Peyer's patch (tissue), 4 donors: ENCODE data around the gene CCDC57. TPM values are rescaled to one million over a fixed set of nuclear protein-coding genes. Genes with fewer than 3 reads are reported as not detected.

ENCODE experiments used
- DNase-seq, 3 donors: peaks; one replicate each; pipeline ENCODE4 v3.0.0-alpha.2; 2017 to 2019
- H3K27ac ChIP-seq, 4 donors: fragments of 200-600 bp; sonication (generic); one replicate each; pipeline ENCODE4 v1.5.1; 2016 to 2019
- H3K27me3 ChIP-seq, 2 donors: fragments of 200-600 bp; sonication (generic); one replicate each; pipeline ENCODE4 v1.5.1; 2019
- H3K36me3 ChIP-seq, 3 donors: fragments of 200-600 bp; sonication (generic); one replicate each; pipeline ENCODE4 v1.5.1; 2016 to 2019
- H3K4me1 ChIP-seq, 4 donors: fragments of 200-600 bp; sonication (generic); one replicate each; pipeline ENCODE4 v1.5.1; 2016 to 2019
- H3K4me3 ChIP-seq, 4 donors: fragments of 200-600 bp; sonication (generic); 1 replicate in 3 of 4; 2 replicates in 1 of 4; pipeline ENCODE4 v1.5.1; 2016 to 2019; ENCODE audit warnings: mild to moderate bottlenecking in 1 of 4
- H3K9me3 ChIP-seq, 4 donors: fragments of 200-600 bp; sonication (generic); one replicate each; pipeline ENCODE4 v1.5.1; 2016 to 2019; ENCODE audit warnings: mild to moderate bottlenecking in 1 of 4
- POLR2A ChIP-seq, 2 donors: fragments of 450-650 bp; IDR thresholded peaks; one replicate each; pipeline ENCODE4 v1.5.1; 2017; ENCODE audit warnings: antibody characterized with exemption in 2 of 2, mild to moderate bottlenecking in 2 of 2, moderate library complexity in 2 of 2
- total RNA-seq, 4 donors: library from RNA; depleted of rRNA; stranded (reverse); fragments of >200 nt; gene quantifications; one replicate each; pipeline ENCODE4 v1.1.0, GENCODE V29; 2016
- TF ChIP-seq, protein P1 (sequence below), 6 experiments: fragments of 450-650 bp in 4 of 6; fragments of 200-600 bp in 2 of 6; sonication (generic) in 1 of 6; IDR thresholded peaks; one replicate each; pipeline ENCODE4 v1.5.1; 2017 to 2019; ENCODE audit warnings: antibody characterized with exemption in 6 of 6, mild to moderate bottlenecking in 3 of 6, moderate library complexity in 1 of 6

CCDC57 gene
- total RNA-seq, 4 donors from 2014 or later = 28.2 to 144 (median 79.8) TPM

DNA sequence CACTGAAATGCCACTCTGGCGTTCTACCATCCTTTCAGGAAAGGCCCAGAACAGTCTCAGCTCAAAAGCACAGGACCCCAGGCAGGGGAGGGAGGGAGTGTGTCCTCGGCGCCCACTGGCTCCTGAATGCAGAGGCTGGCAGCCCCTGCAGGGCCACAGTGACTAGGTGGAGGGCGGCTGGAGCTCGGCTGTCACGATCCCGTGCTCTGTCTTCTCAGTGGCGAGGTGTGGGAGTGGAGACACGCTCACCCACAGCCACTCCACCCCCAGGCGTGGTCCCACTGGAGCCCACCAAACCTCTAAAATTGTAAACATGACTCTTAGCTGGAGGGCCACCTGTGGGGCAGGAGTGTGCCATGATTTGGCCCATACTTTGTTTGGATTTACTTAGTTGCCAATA, 98.2 kb downstream of the CCDC57 start:
- no peak overlapping the region for H3K4me3 ChIP-seq
- peaks cover 0 to 17% (median 0%) of the 10 kb centered on the region in 3 donors for H3K36me3 ChIP-seq
- no peaks in the 10 kb centered on the region for H3K27me3 ChIP-seq
- H3K4me1 ChIP-seq = no peaks in the 10 kb centered on the region
- H3K9me3 ChIP-seq = no peaks in the 10 kb centered on the region
- no peak overlapping the region for H3K27ac ChIP-seq
- TF ChIP-seq POLR2A (IDR thresholded peaks at IDR 0.05) = no peak
- TF ChIP-seq, protein P1, sequence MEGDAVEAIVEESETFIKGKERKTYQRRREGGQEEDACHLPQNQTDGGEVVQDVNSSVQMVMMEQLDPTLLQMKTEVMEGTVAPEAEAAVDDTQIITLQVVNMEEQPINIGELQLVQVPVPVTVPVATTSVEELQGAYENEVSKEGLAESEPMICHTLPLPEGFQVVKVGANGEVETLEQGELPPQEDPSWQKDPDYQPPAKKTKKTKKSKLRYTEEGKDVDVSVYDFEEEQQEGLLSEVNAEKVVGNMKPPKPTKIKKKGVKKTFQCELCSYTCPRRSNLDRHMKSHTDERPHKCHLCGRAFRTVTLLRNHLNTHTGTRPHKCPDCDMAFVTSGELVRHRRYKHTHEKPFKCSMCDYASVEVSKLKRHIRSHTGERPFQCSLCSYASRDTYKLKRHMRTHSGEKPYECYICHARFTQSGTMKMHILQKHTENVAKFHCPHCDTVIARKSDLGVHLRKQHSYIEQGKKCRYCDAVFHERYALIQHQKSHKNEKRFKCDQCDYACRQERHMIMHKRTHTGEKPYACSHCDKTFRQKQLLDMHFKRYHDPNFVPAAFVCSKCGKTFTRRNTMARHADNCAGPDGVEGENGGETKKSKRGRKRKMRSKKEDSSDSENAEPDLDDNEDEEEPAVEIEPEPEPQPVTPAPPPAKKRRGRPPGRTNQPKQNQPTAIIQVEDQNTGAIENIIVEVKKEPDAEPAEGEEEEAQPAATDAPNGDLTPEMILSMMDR (IDR thresholded peaks at IDR 0.05) = no peak
- no peak for DNase-seq

DNA sequence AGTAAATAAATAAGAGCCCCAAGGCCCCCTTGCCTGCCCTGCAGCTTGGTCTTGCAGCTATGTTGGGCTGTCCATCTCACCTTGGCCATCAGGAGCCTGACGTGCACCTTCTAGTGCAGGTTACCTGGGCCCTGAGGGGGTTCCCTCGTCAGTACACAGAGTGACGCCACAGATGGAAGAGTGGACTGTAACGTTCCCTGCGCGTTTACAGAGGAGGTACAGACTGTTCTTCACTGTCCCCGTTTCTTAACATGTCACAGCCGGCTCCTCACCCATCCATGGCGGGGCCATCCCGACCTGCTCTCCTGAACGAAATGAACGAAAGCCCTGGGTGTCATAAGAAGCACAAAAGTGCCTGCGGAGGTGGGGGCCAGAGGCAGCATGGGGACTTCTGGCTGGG, 98.7 kb downstream of the CCDC57 start:
- no peaks in the 10 kb centered on the region for H3K27me3 ChIP-seq
- no peak overlapping the region for H3K27ac ChIP-seq
- DNase-seq = no peak
- no peak for TF ChIP-seq POLR2A (IDR thresholded peaks at IDR 0.05)
- TF ChIP-seq, protein P1 (IDR thresholded peaks at IDR 0.05) = no peak
- no peaks in the 10 kb centered on the region for H3K4me1 ChIP-seq
- no peaks in the 10 kb centered on the region for H3K9me3 ChIP-seq
- H3K36me3 ChIP-seq = peaks cover 0 to 17% (median 0%) of the 10 kb centered on the region in 3 donors
- no peak overlapping the region for H3K4me3 ChIP-seq

DNA sequence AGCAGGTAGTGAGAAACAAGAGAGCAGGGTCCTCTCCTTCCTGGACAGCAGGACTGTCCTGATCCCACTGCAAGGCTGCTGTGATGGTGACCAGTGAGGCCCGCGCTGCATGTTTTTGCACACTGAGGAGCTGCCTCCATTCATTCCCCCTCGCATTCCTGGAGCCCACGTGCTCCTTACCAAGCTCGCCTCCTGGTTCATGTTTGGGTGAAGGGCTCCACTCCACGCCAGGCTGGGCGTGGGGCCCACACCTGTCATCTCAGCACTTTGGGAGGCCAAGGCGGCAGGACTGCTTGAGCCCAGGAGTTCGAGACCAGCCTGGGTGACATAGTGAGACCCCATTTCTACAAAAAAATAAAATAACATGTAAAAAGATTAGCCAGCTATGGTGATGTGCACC, 99.2 kb downstream of the CCDC57 start:
- Histone ChIP-seq H3K4me3 (no peak overlapping the region), H3K4me1 (no peaks in the 10 kb centered on the region), H3K9me3 (no peaks in the 10 kb centered on the region), H3K27me3 (no peaks in the 10 kb centered on the region), H3K36me3 (peaks cover 0 to 17% (median 0%) of the 10 kb centered on the region in 3 donors), H3K27ac (no peak overlapping the region)
- TF ChIP-seq, protein P1 (IDR thresholded peaks at IDR 0.05) = no peak
- no peak for TF ChIP-seq POLR2A (IDR thresholded peaks at IDR 0.05)
- no peak for DNase-seq

DNA sequence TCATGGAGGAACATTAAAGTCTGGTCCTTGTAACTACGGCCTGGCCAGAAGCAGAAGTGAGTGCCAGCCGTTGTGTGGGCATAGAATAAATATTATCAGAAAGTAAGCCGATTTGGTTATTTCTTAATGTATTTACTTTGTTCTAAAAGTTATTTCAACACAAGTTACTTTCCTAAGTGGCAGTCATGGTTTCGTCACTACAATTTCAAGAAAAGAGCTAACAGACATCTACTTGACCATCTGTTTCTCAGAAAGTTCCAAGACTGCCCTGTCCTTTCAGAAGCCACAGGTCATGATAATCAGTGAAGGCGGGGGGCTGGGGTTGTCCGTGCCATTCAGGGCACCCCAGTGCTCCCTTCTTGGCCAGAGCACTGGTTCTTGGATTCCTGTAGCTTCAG, 99.7 kb downstream of the CCDC57 start:
- H3K9me3 ChIP-seq = no peaks in the 10 kb centered on the region
- peaks cover 0 to 17% (median 0%) of the 10 kb centered on the region in 3 donors for H3K36me3 ChIP-seq
- H3K27ac ChIP-seq = no peak overlapping the region
- no peaks in the 10 kb centered on the region for H3K4me1 ChIP-seq
- no peak for TF ChIP-seq POLR2A (IDR thresholded peaks at IDR 0.05)
- TF ChIP-seq, protein P1 (IDR thresholded peaks at IDR 0.05) = no peak
- no peak for DNase-seq
- H3K27me3 ChIP-seq = no peaks in the 10 kb centered on the region
- H3K4me3 ChIP-seq = no peak overlapping the region

DNA sequence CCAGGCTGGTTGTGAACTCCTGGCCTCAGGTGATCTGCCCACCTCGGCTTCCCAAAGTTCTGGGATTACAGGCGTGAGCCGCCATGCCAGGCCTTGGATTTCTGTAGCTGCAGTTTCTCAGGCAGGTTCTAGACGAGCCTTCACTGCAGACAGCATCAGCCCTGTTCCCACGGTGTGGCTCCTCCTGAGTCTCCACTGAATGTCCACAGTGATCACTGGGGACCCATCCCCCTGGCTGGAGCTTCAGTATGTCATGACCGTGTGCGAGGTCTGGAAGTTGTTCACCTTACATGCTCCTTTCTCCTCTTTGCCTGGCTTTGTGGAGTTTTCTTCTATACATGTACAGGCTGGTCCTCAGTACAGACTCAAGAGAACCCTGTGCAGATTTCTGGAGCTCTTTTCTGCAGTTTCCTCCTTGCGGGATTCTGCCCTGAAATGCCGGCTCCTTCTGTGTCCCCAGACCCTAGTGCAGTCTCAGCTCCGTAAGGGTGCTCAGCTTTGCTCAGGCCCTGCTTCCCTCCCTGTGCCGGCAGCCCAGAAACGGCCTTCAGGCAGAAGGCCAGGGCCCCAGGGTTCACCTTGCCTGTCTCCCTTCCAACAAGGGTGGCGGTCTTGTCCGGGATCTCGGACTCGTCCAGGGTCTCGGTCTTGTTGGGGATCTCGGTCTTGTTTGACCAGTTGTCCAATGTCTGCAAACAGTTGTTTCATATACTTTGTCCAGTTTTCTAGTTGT, 100.3 kb downstream of the CCDC57 start:
- H3K27ac ChIP-seq = no peak overlapping the region
- no peaks in the 10 kb centered on the region for H3K9me3 ChIP-seq
- peaks cover 0 to 17% (median 0%) of the 10 kb centered on the region in 3 donors for H3K36me3 ChIP-seq
- H3K4me1 ChIP-seq = peaks cover 0 to under 1% (median 0%) of the 10 kb centered on the region in 4 donors
- TF ChIP-seq, protein P1 (IDR thresholded peaks at IDR 0.05) = no peak
- no peak for TF ChIP-seq POLR2A (IDR thresholded peaks at IDR 0.05)
- no peaks in the 10 kb centered on the region for H3K27me3 ChIP-seq
- no peak for DNase-seq
- no peak overlapping the region for H3K4me3 ChIP-seq
